Left forelimb (tissue), 1 donor: ENCODE results near the gene RADIL.
"Not testable (repeated sequence)": the region's sequence is repeated elsewhere in the genome, so short reads cannot be mapped to it uniquely, and the experiment has no call there.

Experiments
- DNase-seq: peaks from one replicate; pipeline ENCODE4 v3.0.0-alpha.2; 2018; ENCODE audit warnings: low spot score

RADIL gene

GRCh38 chr7:4808565-4808964 lies 75.0 kb downstream of the RADIL start:
- DNase-seq = no peak

GRCh38 chr7:4808026-4808425 lies 75.5 kb downstream of the RADIL start:
- DNase-seq = no peak

GRCh38 chr7:4807598-4808016 lies 75.9 kb downstream of the RADIL start:
- DNase-seq = no peak

- no peak for DNase-seq
Measured at GRCh38 chr7:4806983-4807597, 76.4 kb downstream of the RADIL start.

- no peak for DNase-seq
Measured at GRCh38 chr7:4805984-4806300, 77.6 kb downstream of the RADIL start.

GRCh38 chr7:4805110-4805983 lies 78.2 kb downstream of the RADIL start:
- DNase-seq = no peak

GRCh38 chr7:4803397-4804241 lies 79.9 kb downstream of the RADIL start:
- no peak for DNase-seq

- not testable (repeated sequence) for DNase-seq
Measured at GRCh38 chr7:4802577-4802976, 80.9 kb downstream of the RADIL start.

GRCh38 chr7:4801839-4802231 lies 81.7 kb downstream of the RADIL start:
- no peak for DNase-seq

- no peak for DNase-seq
Measured at GRCh38 chr7:4800926-4801838, 82.3 kb downstream of the RADIL start.

- DNase-seq = no peak
Measured at GRCh38 chr7:4800487-4800886, 83.0 kb downstream of the RADIL start.

- no peak for DNase-seq
Measured at GRCh38 chr7:4799508-4800268, 83.8 kb downstream of the RADIL start.

- DNase-seq = no peak
Measured at GRCh38 chr7:4798706-4799235, 84.7 kb downstream of the RADIL start.

GRCh38 chr7:4797858-4798705 lies 85.4 kb downstream of the RADIL start:
- no peak for DNase-seq

- DNase-seq = no peak
Measured at GRCh38 chr7:4796453-4796852, 87.1 kb downstream of the RADIL start.

- DNase-seq = no peak
Measured at GRCh38 chr7:4794591-4795350, 88.7 kb downstream of the RADIL start.

GRCh38 chr7:4794171-4794570 lies 89.3 kb downstream of the RADIL start:
- not testable (repeated sequence) for DNase-seq

GRCh38 chr7:4793385-4793993 lies 90.0 kb downstream of the RADIL start:
- DNase-seq = not testable (repeated sequence)
